Measurements from ENCODE around the gene PIGR. TPM values are rescaled to one million over a fixed set of nuclear protein-coding genes. Genes with fewer than 3 reads are reported as not detected.

Gene PIGR
- polyA plus RNA-seq, 1 experiment, result not detected

- Histone ChIP-seq H3K27me3 (ENCODE audit: control insufficient read depth, insufficient read depth, low read length) (peaks cover 20% of the 10 kb centered on the region), H3K27ac (ENCODE audit: low read depth, low read length) (no peak overlapping the region), H3K9me3 (ENCODE audit: control insufficient read depth, insufficient read depth, low read length) (no peaks in the 10 kb centered on the region), H3K4me3 (ENCODE audit: low read depth, low read length) (no peak overlapping the region)
- TF ChIP-seq, protein P1, sequence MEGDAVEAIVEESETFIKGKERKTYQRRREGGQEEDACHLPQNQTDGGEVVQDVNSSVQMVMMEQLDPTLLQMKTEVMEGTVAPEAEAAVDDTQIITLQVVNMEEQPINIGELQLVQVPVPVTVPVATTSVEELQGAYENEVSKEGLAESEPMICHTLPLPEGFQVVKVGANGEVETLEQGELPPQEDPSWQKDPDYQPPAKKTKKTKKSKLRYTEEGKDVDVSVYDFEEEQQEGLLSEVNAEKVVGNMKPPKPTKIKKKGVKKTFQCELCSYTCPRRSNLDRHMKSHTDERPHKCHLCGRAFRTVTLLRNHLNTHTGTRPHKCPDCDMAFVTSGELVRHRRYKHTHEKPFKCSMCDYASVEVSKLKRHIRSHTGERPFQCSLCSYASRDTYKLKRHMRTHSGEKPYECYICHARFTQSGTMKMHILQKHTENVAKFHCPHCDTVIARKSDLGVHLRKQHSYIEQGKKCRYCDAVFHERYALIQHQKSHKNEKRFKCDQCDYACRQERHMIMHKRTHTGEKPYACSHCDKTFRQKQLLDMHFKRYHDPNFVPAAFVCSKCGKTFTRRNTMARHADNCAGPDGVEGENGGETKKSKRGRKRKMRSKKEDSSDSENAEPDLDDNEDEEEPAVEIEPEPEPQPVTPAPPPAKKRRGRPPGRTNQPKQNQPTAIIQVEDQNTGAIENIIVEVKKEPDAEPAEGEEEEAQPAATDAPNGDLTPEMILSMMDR (IDR thresholded peaks at IDR 0.05; ENCODE audit: low read depth, low read length), result no peak
- no peak for DNase-seq (ENCODE audit: low read depth, low spot score)
- ChIA-PET CTCF (interaction anchor here (1.2 kb wide), 1 partner anchor 13 kb away, joined by 3 read pairs; no protein-coding TSS in a partner anchor), POLR2A (no interaction called here)
Measured at GRCh38 chr1:206969090-206969489, 22.8 kb upstream of the PIGR start.

- TF ChIP-seq, protein P1 (IDR thresholded peaks at IDR 0.05; ENCODE audit: low read depth, low read length), result no peak
- no peaks in the 10 kb centered on the region for H3K9me3 ChIP-seq (ENCODE audit: control insufficient read depth, insufficient read depth, low read length)
- ChIA-PET POLR2A (no interaction called here), CTCF (interaction anchor here (0.6 to 1.0 kb wide), 3 partner anchors 15 to 465 kb away, joined by 3 read pairs; no protein-coding TSS in a partner anchor)
- peaks cover 18% of the 10 kb centered on the region for H3K27me3 ChIP-seq (ENCODE audit: control insufficient read depth, insufficient read depth, low read length)
- no peak for DNase-seq (ENCODE audit: low read depth, low spot score)
- H3K4me3 ChIP-seq (ENCODE audit: low read depth, low read length), result no peak overlapping the region
- H3K27ac ChIP-seq (ENCODE audit: low read depth, low read length), result no peak overlapping the region
Measured at GRCh38 chr1:206967096-206967849, 21.0 kb upstream of the PIGR start.

GRCh38 chr1:206965781-206966180 is 19.5 kb upstream of the PIGR start:
- DNase-seq (ENCODE audit: low read depth, low spot score), result no peak
- TF ChIP-seq, protein P1 (IDR thresholded peaks at IDR 0.05; ENCODE audit: low read depth, low read length), result no peak
- peaks cover 10% of the 10 kb centered on the region for H3K27me3 ChIP-seq (ENCODE audit: control insufficient read depth, insufficient read depth, low read length)
- ChIA-PET CTCF (interaction anchor here (0.6 to 1.3 kb wide), 2 partner anchors 13 to 240 kb away, joined by 3 read pairs; no protein-coding TSS in a partner anchor), POLR2A (no interaction called here)
- no peaks in the 10 kb centered on the region for H3K9me3 ChIP-seq (ENCODE audit: control insufficient read depth, insufficient read depth, low read length)
- H3K4me3 ChIP-seq (ENCODE audit: low read depth, low read length), result no peak overlapping the region
- no peak overlapping the region for H3K27ac ChIP-seq (ENCODE audit: low read depth, low read length)

DNA sequence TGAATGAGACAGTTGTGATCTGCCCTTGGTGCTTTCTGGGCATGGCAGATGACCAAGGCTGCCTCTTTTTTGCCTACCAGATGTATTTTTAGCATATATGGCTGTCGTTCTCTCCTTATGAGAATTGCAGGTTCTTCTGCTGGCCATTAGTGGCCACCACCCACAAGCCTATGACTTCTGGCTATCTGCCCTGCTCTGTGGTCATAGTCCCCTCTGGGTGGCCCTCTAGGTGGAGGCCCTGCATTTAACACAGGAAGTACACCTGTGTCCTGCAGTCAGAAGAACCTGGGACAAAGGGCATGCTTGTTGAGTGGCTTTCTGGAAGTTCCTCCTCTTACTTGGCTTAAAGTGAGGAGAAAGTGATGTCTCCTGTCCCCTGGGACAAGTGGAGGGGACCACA is 17.5 kb upstream of the PIGR start:
- no peak overlapping the region for H3K4me3 ChIP-seq (ENCODE audit: low read depth, low read length)
- DNase-seq (ENCODE audit: low read depth, low spot score), result no peak
- CTCF ChIA-PET, result interaction anchor here (0.8 kb wide), 1 partner anchor 237 kb away, joined by 3 read pairs; no protein-coding TSS in a partner anchor

More for the DNA sequence above, 17.5 kb upstream of the PIGR start:
- POLR2A ChIA-PET, result no interaction called here
- Histone ChIP-seq H3K27me3 (ENCODE audit: control insufficient read depth, insufficient read depth, low read length) (peaks cover 17% of the 10 kb centered on the region), H3K27ac (ENCODE audit: low read depth, low read length) (no peak overlapping the region), H3K9me3 (ENCODE audit: control insufficient read depth, insufficient read depth, low read length) (no peaks in the 10 kb centered on the region)
- TF ChIP-seq, protein P1 (IDR thresholded peaks at IDR 0.05; ENCODE audit: low read depth, low read length), result no peak
